DMS 273 treated with DMSO at 0.1 percent for 48 hours (cell line): Measurements from ENCODE around the gene STX2.
"Not testable (repeated sequence)": the region's sequence is repeated elsewhere in the genome, so short reads cannot be mapped to it uniquely, and the experiment has no call there.

Source experiments
- DNase-seq: peaks from one replicate; lab custom pipeline; 2025; lab: John Stamatoyannopoulos, UW

STX2 gene

DNA sequence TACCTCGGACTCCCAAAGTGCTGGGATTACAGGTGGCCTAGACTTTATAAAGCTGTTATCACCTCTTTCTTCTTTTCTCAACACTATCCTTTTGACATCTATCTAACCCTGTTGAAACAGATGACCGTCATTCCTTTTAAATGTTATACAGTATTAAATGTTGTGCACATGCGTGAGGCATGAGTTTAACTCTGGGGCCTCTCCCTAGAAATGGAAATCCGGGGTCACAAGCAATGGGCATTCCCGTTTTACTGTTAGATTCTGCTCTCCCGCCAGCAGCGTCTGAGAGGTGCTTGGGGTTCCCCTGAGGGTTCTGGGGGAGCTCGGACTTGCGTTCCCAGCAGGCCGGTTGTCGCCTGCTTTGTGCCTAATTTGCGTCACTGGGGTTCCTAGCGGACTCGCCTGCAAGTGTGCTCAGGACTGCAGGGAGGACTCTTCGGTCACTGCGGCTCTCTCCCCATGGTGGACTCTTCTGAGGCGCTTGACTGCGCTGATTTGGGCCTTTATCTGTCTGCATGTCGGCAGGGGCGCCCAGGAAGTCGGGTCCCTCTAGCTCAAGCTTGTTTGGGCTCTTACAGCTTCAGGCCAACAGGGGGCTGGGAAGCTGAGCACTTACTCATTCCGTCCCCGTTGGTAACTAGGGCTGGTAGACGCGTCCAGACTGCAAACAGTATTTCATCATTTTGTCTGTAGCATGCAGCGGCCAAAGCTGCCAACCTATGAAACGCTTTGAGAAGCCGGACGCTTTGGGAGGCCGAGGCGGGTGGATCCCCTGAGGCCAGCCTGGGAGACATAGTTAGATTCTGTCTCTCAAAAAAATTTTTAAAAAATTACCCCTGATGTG, 31.6 kb upstream of the STX2 start:
- peak; percentile 49 for DNase-seq

- no peak for DNase-seq
Observed at GRCh38 chr12:130868412-130868811, 29.4 kb upstream of the STX2 start.

DNA sequence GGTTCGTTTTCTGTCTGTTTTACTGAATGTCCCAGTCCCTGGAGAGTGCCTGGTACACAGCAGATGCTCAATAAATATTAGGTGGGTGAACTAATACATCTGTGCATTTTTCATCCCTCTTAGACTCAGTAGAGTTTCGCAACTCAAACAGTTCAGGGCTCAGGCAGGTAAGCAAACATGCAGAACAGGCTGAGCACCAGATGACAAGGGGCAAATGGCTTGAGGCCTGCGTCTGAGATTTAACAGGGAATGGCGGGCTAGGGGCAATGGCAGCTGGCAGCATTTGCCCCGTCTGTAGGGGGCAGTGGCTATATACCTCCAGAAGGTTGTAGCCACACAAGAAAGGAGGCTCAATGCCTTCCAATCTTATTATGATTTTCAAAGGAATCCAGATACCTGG, 24.2 kb upstream of the STX2 start:
- DNase-seq: no peak

DNA sequence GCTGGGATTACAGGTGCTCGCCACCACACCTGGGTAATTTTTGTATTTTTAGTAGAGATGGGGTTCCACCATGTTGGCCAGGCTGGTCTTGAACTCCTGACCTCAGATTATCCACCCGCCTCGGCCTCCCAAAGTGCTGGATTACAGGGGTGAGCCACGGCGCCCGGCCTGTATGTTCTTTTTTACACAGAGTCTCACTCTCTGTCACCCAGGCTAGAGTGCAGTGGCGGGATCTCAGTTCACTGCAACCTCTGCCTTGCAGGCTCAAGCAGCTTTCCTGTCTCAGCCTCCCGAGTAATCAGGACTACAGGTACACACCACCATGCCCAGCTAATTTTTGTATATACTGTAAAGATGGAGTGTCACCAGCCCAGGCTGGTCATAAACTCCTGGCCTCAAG, 23.7 kb upstream of the STX2 start:
- not testable (repeated sequence) for DNase-seq

- DNase-seq: no peak
Observed at GRCh38 chr12:130862161-130862560, 23.1 kb upstream of the STX2 start.

- DNase-seq: no peak
Observed at GRCh38 chr12:130860311-130860710, 21.3 kb upstream of the STX2 start.

GRCh38 chr12:130859161-130859560, 20.1 kb upstream of the STX2 start:
- DNase-seq: no peak

DNA sequence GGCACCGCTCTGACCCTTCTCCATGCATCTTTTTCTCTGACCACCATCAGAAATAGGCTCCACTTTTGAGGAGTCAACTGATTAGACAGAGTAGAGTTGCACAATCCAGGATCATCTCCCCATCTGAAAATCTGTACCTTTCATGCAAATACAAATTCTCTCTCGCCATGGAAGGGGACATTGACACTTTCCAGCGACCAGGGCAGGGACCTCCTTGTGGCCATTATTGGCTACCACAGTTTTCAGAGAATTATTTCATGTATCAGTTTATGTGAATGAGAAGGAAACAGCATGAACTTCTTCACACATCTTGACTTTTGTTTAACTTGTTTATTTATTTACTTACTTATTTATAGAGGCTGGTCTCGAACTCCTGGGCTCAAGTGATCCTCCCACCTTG, 19.0 kb upstream of the STX2 start:
- DNase-seq: no peak

- DNase-seq: no peak
Observed at GRCh38 chr12:130856088-130856487, 17.0 kb upstream of the STX2 start.

DNA sequence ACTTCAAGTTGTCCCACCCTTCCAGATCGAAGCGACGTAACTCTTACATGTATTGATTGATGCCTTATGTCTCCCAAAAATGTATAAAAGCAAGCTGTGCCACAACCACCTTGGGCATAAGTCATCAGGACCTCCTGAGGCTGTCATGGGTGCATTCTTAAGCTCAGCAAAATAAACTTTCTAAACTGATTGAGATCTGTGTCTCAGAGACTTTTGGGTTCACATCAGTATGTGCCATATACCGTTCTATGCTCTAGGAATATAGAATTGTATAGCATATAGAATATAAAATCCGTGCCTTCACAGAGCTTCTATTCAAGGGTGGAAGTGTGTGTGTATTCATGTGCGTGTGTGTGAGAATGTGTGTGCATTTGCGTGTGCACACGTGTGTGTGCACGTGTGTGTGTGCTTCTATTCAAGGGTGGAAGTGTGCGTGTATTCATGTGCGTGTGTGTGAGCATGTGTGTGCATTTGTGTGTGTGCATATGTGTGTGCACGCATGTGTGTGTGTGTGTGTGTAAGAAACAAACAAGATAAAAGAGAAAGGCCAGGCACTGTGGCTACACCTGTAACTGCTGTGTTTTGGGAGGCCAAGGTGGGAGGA, 11.5 kb upstream of the STX2 start:
- DNase-seq: no peak

DNA sequence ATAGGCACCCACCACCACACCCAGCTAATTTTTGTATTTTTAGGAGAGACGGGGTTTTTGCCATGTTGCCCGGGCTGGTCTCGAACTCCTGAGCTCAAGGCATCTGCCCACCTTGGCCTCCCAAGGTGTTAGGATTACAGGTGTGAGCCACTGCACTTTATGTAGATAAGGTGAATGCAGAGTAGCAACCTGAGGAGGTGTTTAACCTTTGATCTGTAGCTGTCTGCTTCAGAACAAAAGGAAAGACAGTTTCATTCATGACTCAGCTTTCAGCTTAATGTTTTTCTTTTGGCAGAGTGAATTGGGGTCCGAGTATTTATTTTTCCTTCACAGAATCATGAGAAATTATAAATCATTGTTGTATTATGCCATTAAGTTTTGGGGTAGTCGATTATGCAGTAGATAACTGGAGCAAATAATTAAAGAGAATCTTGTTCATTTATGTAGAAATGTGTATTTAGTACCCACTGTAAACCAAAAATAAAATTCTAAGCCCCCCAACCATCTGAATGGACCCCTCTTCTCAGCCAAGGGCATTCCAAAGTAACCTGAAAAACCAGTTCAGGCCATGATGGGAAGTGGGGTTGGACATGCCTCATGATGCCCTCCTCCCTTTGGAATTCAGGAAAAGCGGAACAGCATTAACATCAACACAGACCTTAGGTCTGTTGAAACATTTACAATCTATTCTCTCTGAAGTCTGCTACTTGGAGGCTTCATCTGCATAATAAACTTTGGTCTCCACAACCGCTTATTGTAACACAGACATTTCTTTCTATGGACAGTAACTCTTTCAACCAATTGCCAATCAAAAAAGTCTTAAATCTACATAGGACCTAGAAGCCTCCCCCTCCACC, 10.7 kb upstream of the STX2 start:
- no peak for DNase-seq

DNA sequence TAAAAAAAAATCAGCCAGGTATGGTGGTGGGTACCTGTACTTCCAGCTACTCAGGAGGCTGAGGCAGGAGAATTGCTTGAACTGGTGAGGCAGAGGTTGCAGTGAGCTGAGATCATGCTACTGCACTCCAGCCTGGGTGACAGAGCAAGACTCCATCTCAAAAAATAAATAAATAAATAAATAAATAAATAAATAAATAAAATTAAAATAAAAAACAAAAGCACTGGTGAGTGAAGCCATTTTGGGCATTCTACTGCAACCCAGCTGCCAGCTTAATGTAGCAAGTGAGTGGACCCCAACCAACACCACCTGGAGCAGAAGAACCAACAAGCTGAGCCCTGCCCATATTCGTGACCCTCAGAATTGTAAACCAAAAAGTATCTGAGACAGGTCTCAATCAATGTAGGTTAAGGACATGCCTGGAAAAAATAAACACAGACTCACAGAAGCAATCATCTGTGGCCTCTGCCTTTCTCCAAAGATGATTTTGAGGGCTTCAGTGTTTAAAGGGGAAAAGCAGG, 9.8 kb upstream of the STX2 start:
- DNase-seq: not testable (repeated sequence)

DNA sequence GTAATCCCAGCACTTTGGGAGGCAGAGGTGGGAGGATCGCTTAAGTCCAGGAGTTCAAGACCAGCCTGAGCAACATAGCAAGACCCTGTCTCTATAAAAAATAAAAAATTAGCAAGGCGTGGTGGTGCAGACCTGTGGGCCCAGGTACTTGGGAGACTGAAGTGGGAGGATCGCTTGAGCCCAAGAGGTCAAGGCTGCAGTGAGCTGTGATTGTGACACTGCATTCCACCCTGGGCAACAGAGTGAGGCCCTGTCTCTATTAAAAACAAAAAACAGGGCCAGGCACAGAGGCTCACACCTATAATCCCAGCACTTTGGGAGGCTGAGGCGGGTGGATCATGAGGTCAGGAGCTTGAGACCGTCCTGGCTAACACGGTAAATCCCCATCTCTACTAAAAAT, 9.1 kb upstream of the STX2 start:
- DNase-seq: not testable (repeated sequence)

GRCh38 chr12:130847112-130847511, 8.1 kb upstream of the STX2 start:
- no peak for DNase-seq

DNA sequence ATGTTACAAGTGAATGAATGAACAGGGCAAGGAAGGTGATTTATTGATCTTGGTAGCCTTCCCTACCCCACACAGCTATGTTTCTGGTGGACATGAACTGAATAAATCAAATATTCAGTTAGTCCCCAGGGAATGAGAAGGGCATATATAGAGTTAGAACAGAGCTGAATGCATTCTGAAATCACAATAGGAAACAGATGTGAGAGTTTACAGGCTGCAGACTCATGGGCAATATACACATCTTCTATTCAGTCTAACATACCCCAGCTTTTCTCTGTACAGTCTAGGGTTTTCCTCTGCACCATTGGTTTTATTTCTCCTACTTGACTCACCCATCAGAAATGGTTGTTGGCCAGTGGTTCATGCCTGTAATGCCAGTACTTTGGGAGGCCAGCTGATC, 7.3 kb upstream of the STX2 start:
- DNase-seq: no peak

DNA sequence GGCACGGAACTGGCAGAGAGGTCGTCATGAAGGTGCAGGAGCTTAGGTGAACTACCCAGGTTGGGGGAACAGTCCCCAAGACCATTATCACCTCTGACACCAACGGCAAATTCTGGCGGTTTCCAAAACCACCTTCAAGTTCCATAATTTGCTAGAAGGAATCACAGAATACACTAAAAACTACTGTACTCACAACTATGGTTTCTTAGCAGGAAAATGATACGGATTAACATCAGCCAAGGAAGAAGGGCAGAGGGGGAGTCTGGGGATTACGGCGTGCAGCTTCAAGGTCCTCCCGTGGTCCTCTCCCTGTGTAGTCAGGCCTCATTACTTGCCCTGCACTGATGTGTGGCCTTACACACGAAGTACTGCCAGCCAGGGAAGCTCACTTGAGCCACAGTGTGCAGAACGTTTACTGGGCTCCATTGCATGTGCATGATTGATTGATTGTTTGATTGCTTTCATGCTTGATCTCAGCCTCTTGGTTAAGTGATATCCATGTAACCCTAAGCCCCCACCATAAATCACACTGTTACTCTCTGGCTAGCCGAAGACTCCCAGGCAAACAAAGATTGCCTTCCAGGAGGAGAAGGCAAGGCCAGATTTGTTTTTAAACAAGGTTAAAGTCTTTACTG, 837 bp upstream of the STX2 start:
- no peak for DNase-seq

DNA sequence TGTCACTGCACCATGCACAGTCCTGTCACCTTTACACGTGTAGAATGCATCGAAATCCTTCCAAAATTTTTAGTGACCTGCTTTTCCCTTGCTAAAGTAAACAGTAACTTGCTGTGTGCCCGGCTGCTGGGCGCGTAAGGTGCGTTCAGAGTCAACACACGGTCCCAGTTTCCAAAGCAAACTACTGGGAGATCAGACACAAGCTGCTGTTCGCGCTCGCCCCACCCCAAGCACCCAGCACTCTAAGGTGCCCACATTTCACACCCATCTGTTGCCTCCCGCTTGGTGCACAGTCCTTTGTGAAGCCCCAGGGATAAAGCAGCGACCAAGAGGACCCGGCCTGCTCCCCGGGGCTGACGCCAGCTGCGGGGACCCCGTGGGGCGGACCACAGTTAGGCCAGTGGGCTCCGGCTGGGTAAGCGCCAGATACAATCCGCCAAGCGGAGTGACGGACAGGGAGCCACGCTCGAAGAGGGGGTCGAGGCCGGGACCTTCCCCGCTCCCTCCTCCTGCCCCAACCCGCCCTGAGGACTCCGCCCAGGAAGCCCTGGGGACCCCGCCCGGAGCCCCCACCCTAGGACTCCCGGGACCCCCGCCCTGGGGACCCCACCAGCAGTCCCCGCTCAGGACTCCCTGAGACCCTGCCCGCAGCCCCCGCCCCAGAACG, 633 bp downstream of the STX2 start:
- DNase-seq: no peak

DNA sequence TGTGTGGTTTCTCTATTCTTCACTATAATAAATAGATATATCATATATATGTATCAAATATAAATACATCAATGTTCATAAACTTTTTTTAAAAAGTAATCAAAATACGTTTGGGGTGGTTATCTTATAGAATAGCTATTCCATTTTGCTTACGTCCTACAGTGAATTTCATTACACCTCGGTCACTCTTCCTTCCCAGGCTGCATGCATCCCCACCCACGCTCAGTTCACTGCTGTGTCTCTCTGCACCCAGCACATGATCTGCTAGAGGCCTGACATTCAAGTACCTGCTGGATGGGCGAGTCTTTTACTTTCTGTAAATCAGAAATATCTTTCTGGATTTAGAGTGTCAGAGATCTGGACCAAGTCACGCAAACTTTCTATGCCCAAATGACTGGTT, 3.6 kb downstream of the STX2 start:
- DNase-seq: no peak

DNA sequence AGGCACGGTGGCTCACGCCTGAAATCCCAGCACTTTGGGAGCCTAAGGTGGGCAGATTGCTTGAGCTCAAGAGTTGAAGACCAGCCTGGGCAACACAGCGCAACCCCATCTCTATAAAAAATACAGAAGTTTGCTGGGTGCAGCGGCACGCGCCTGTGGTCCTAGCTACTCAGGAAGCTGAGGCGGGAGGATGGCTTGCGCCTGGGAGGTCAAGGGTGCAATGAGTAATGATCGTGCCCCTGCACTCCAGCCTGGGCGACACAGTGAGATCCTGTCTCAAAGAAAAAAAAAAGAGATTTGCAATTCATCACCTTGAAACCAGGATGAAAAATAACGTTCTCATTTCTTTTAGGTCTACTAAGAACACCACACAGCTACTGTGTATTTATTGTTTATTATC, 4.0 kb downstream of the STX2 start:
- DNase-seq: no peak

- no peak for DNase-seq
Observed at GRCh38 chr12:130832561-130833209, 6.4 kb downstream of the STX2 start.

GRCh38 chr12:130831876-130832405, 7.1 kb downstream of the STX2 start:
- DNase-seq: no peak
